Kidney (tissue), 14 donors: Measurements from ENCODE around the gene NLGN1. TPM values are rescaled to one million over a fixed set of nuclear protein-coding genes. Genes with fewer than 3 reads are reported as not detected.

Experiments used
- DNase-seq, 5 donors: peaks; one replicate each; pipeline ENCODE4 v3.0.0-alpha.2; 2013 to 2020
- FAIRE-seq: peaks from 2 replicates; lab custom pipeline; 2012; peaks lifted over from hg19 to GRCh38; lab: Jason Lieb, UNC
- H3K27ac ChIP-seq, 2 donors: one replicate each; pipeline ENCODE4 v1.7.0; 2013; ENCODE audit warnings: low read depth in 2 of 2, low read length in 2 of 2, inconsistent platforms in 1 of 2
- H3K27me3 ChIP-seq: one replicate; pipeline ENCODE4 v1.7.1; 2013; ENCODE audit warnings: low read length, inconsistent platforms; ENCODE audit not compliant: control insufficient read depth, insufficient read depth
- H3K36me3 ChIP-seq, 3 donors: one replicate each; pipeline versions ENCODE4 v1.7.0 to v1.7.1; 2013; ENCODE audit warnings: low read length in 3 of 3, control low read depth in 1 of 3, inconsistent platforms in 1 of 3; ENCODE audit not compliant: insufficient read depth in 3 of 3, control insufficient read depth in 2 of 3
- H3K4me1 ChIP-seq, 3 donors: one replicate each; pipeline versions ENCODE4 v1.7.0 to v1.7.1; 2013; ENCODE audit warnings: low read length in 3 of 3, inconsistent platforms in 1 of 3, low read depth in 1 of 3; ENCODE audit not compliant: control insufficient read depth in 2 of 3, insufficient read depth in 2 of 3
- H3K4me3 ChIP-seq, 3 donors: one replicate each; pipeline versions ENCODE4 v1.7.0 to v1.8.1; 2013; ENCODE audit warnings: low read length in 3 of 3, control low read depth in 1 of 3, inconsistent platforms in 1 of 3
- H3K9ac ChIP-seq, 3 donors: one replicate each; pipeline versions ENCODE4 v1.7.0 to v1.7.1; 2013; ENCODE audit warnings: low read length in 3 of 3, control low read depth in 1 of 3, inconsistent platforms in 1 of 3
- H3K9me3 ChIP-seq, 3 donors: one replicate each; pipeline versions ENCODE4 v1.7.0 to v1.7.1; 2013; ENCODE audit warnings: low read length in 3 of 3, control low read depth in 1 of 3, inconsistent platforms in 1 of 3; ENCODE audit not compliant: control insufficient read depth in 2 of 3, insufficient read depth in 1 of 3
- CTCF ChIP-seq: IDR thresholded peaks from 3 replicates; pipeline ENCODE4 v1.5.1; 2012; ENCODE audit warnings: mild to moderate bottlenecking, moderate library complexity, borderline replicate concordance; ENCODE audit not compliant: insufficient read depth; ENCODE audit errors: extremely low read depth
- intact Hi-C: fragments of 100-400 bp; cut with DNase I; formaldehyde crosslinking; loops from one replicate; pipeline ENCODE4 v1.11.1; 2022
- polyA plus RNA-seq: library from polyadenylated mRNA; stranded (reverse); fragments of 350-450 nt; fragmentation: Illumina TruSeq; extraction: RNeasy Lipid Tissue Mini Kit (QIAGEN cat#74804); gene quantifications from one replicate; pipeline ENCODE4 v1.2.3, GENCODE V29; 2014; ENCODE audit warnings: low read depth, low replicate concordance; ENCODE audit not compliant: insufficient read depth
- total RNA-seq: library from RNA; stranded (reverse); fragmentation: NEBNext Ultra II Directional; extraction: Animal tissue kit (Norgen Biotek cat#: 25700); gene quantifications from one replicate; pipeline ENCODE4 v1.2.1, GENCODE V29; 2021
- donor health status: control.
- donor health status: control.
- donor health status: control.
- donor health status: control.
- donor health status: control.
- donor health status: DM: yes; HTN: yes; CAD: no.
- donor health status: Normal renal cell carcinoma (clear cell type).

NLGN1 gene
- total and polyA plus RNA-seq, 2 donors from 2014 or later = 0.49 to 19.4 TPM

GRCh38 chr3:173688216-173688842, 290.8 kb downstream of the NLGN1 start:
- Histone ChIP-seq H3K36me3 (no peaks in the 10 kb centered on the region), H3K27me3 (no peaks in the 10 kb centered on the region), H3K9ac (no peak overlapping the region), H3K4me3 (peak overlapping the region in 1 of 3 donors; percentile 25), H3K9me3 (no peaks in the 10 kb centered on the region), H3K4me1 (peaks cover 0 to 33% (median 5%) of the 10 kb centered on the region in 3 donors), H3K27ac (peak overlapping the region; percentile 30 to 68)
- DNase-seq (peak in 2 of 5 donors; percentile 40 to 53), FAIRE-seq (no peak)
- TF ChIP-seq CTCF = no peak
- intact Hi-C loops = no loop called here

DNA sequence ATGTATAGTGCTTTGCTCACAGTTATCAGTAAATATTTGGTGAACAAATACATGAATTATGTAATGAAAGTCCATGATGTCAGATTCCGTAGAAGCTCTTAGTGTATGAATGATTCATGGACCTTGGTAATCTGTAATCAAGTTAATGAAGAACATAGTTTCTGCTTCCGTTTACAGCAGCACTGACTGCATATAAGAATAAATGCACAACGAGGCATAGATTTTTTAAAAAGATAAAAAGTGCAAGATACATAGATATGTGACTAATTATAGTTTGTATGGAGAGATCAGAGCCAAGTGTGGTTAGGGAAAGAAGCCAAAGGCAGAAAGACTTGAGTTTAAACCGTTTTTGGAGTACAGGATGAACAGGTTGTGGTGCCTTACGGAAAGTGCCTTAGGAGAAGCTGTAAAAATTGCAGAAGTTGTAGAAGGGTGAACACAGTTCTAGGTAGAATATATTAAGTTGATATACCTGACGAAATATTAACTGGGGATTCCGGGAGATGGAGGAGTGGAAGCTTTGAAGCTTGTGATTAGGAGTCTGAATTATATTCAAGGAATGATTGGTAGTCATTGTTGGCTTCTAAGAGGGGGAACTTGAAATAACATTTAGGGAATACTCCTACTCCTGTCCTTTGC, 293.1 kb downstream of the NLGN1 start:
- Histone ChIP-seq H3K4me1 (peaks cover 0 to 27% (median 5%) of the 10 kb centered on the region in 3 donors), H3K4me3 (peak overlapping the region in 2 of 3 donors; percentile 28 to 56), H3K9ac (peak overlapping the region in 1 of 3 donors; percentile 31), H3K36me3 (no peaks in the 10 kb centered on the region), H3K27ac (peak overlapping the region; percentile 74 to 78), H3K27me3 (no peaks in the 10 kb centered on the region), H3K9me3 (no peaks in the 10 kb centered on the region)
- DNase-seq (peak in 2 of 5 donors; percentile 29 to 55), FAIRE-seq (peak; percentile 80)
- intact Hi-C loops = no loop called here
- no peak for TF ChIP-seq CTCF

DNA sequence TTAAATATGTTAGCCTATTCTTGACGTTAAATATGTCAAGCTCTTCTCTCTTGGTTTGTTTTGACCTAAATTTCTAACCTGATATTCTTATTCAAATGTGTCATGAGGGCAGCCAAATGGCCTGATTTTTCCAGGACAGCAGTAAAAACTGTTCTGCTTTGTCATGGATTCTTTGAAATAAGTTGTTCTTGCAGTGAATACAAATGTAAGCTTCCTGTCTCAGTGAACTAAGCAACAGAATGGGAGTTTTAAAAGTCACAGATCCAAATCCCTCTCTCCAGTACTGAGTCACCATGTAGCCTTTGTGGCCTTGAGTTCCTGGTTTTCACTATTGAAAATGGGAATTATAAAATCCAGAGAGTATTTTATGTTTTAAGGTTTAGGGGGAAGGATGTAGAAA, 301.8 kb downstream of the NLGN1 start:
- H3K27ac ChIP-seq = no peak overlapping the region
- no peaks in the 10 kb centered on the region for H3K36me3 ChIP-seq
- DNase-seq = no peak
- no peak overlapping the region for H3K9ac ChIP-seq
- H3K9me3 ChIP-seq = no peaks in the 10 kb centered on the region
- intact Hi-C loops = no loop called here
- no peak for FAIRE-seq
- no peak for TF ChIP-seq CTCF
- no peak overlapping the region for H3K4me3 ChIP-seq
- H3K4me1 ChIP-seq = no peaks in the 10 kb centered on the region
- no peaks in the 10 kb centered on the region for H3K27me3 ChIP-seq
